SK-N-SH (cell line): ENCODE measurements around the gene USP36. TPM values are rescaled to one million over a fixed set of nuclear protein-coding genes. Genes with fewer than 3 reads are reported as not detected.
A peak's percentile ranks its signal among the peaks of the same experiment; 100 is the strongest.

ENCODE experiments used
- CTCF ChIA-PET: fragments of 300-600, 350-600 bp; formaldehyde crosslinking; extraction: SDS; loops from one replicate; lab custom pipeline; 2021; lab: Yijun Ruan, JAX
- POLR2A ChIA-PET: fragments of 350-600 bp; sonication (Branson Sonifier 250); formaldehyde crosslinking; extraction: SDS; loops from one replicate; lab custom pipeline; 2020; ENCODE audit warnings: antibody characterized with exemption, inconsistent platforms; lab: Yijun Ruan, JAX
- DNase-seq: peaks from one replicate; pipeline ENCODE4 v3.0.0; 2012
- H2AFZ ChIP-seq: fragments of 200-600 bp; sonication (generic); 2 replicates; pipeline ENCODE4 v1.8.1; 2016; ENCODE audit warnings: antibody characterized with exemption, mild to moderate bottlenecking, low read depth
- H3F3A ChIP-seq: fragments of 200-600 bp; sonication (generic); replicated peaks from 2 replicates; pipeline ENCODE3; 2016; ENCODE audit warnings: antibody characterized with exemption, mild to moderate bottlenecking; ENCODE audit not compliant: insufficient read depth
- H3K27ac ChIP-seq, 2 experiments: fragments of 200-500 bp in 1 of 2; fragments of 200-600 bp in 1 of 2; sonication (Bioruptor generic) in 1 of 2; sonication (generic), shearing (Covaris generic) in 1 of 2; 2 replicates each; pipeline versions ENCODE4 v1.5.1 to v1.6.1; 2014 to 2016; ENCODE audit warnings: low read depth in 2 of 2, inconsistent platforms in 1 of 2, low read length in 1 of 2, mild to moderate bottlenecking in 1 of 2, mixed read lengths in 1 of 2
- H3K27me3 ChIP-seq: fragments of 200-600 bp; sonication (generic), shearing (Covaris generic); 2 replicates; pipeline ENCODE4 v1.6.1; 2016; ENCODE audit warnings: mixed run types; ENCODE audit not compliant: insufficient read depth
- H3K36me3 ChIP-seq, 2 experiments: fragments of 200-500 bp in 1 of 2; fragments of 200-600 bp in 1 of 2; sonication (Bioruptor generic) in 1 of 2; sonication (generic) in 1 of 2; replicated peaks in 1 of 2; 2 replicates each; pipeline versions ENCODE3 to v1.5.1; 2014 to 2016; ENCODE audit warnings: low read length in 1 of 2, mild to moderate bottlenecking in 1 of 2; ENCODE audit not compliant: insufficient read depth in 2 of 2, control insufficient read depth in 1 of 2
- H3K4me1 ChIP-seq, 2 experiments: fragments of 200-500 bp in 1 of 2; fragments of 200-600 bp in 1 of 2; sonication (Bioruptor generic) in 1 of 2; sonication (generic), shearing (Covaris generic) in 1 of 2; 2 replicates each; pipeline versions ENCODE4 v1.5.1 to v1.6.1; 2014 to 2016; ENCODE audit warnings: low read depth in 1 of 2, low read length in 1 of 2, mixed run types in 1 of 2; ENCODE audit not compliant: insufficient read depth in 2 of 2, control insufficient read depth in 1 of 2
- H3K4me2 ChIP-seq: fragments of 200-600 bp; sonication (generic), shearing (Covaris generic); 2 replicates; pipeline ENCODE4 v1.6.1; 2017; ENCODE audit warnings: mixed run types
- H3K4me3 ChIP-seq, 2 experiments: fragments of 200-500 bp in 1 of 2; fragments of 200-600 bp in 1 of 2; sonication (Bioruptor generic) in 1 of 2; sonication (generic), shearing (Covaris generic) in 1 of 2; 2 replicates each; pipeline versions ENCODE4 v1.5.1 to v1.8.1; 2014 to 2016; ENCODE audit warnings: low read depth in 2 of 2, inconsistent platforms in 1 of 2, low read length in 1 of 2, mild to moderate bottlenecking in 1 of 2, mixed read lengths in 1 of 2, moderate library complexity in 1 of 2
- H3K79me2 ChIP-seq: fragments of 200-600 bp; sonication (generic); 2 replicates; pipeline ENCODE4 v1.8.1; 2017; ENCODE audit warnings: mild to moderate bottlenecking; ENCODE audit not compliant: insufficient read depth
- H3K9ac ChIP-seq: fragments of 200-600 bp; sonication (generic); 2 replicates; pipeline ENCODE4 v1.6.1; 2017; ENCODE audit warnings: mixed run types
- H3K9me2 ChIP-seq: fragments of 200-600 bp; sonication (generic); 2 replicates; pipeline ENCODE4 v1.6.1; 2017; ENCODE audit warnings: mixed run types
- H3K9me3 ChIP-seq: fragments of 200-600 bp; sonication (generic); 2 replicates; pipeline ENCODE4 v1.6.1; 2017; ENCODE audit warnings: mixed run types, mild to moderate bottlenecking, moderate library complexity
- H4K20me1 ChIP-seq: fragments of 200-600 bp; sonication (generic); 2 replicates; pipeline ENCODE4 v1.6.1; 2017; ENCODE audit warnings: mild to moderate bottlenecking, mixed run types; ENCODE audit not compliant: insufficient read depth
- CTCF ChIP-seq: fragments of 200-600 bp; sonication (generic); IDR thresholded peaks from 2 replicates; pipeline ENCODE4 v1.6.1; 2017; ENCODE audit warnings: antibody characterized with exemption, mild to moderate bottlenecking, moderate library complexity
- EP300 ChIP-seq, 2 experiments: IDR thresholded peaks; 2 replicates each; pipeline versions ENCODE4 v1.4.0 to v1.6.1; 2012; ENCODE audit warnings: borderline replicate concordance in 1 of 2, low read depth in 1 of 2, low read length in 1 of 2
- FOSL2 ChIP-seq: IDR thresholded peaks from 2 replicates; pipeline ENCODE4 v1.4.0; 2012; ENCODE audit warnings: low read depth, mild to moderate bottlenecking, moderate library complexity, borderline replicate concordance
- IRF3 ChIP-seq: fragments of 150-350 bp; IDR thresholded peaks from 2 replicates; pipeline ENCODE4 v1.6.1; 2016; ENCODE audit warnings: mild to moderate bottlenecking, low read depth, low read length
- JUND ChIP-seq: IDR thresholded peaks from 2 replicates; pipeline ENCODE4 v1.4.0; 2012
- MAX ChIP-seq: IDR thresholded peaks from 2 replicates; pipeline ENCODE4 v1.4.0; 2012; ENCODE audit warnings: low read depth
- MXI1 ChIP-seq: IDR thresholded peaks from 2 replicates; pipeline ENCODE4 v1.6.1; 2012; ENCODE audit warnings: mild to moderate bottlenecking, low read depth, low read length, improper control_type of control experiment
- NFIC ChIP-seq: IDR thresholded peaks from 2 replicates; pipeline ENCODE4 v1.4.0; 2012; ENCODE audit warnings: borderline replicate concordance
- NRF1 ChIP-seq: IDR thresholded peaks from 2 replicates; pipeline ENCODE4 v1.6.1; 2012; ENCODE audit warnings: low read depth, mild to moderate bottlenecking, low read length
- RAD21 ChIP-seq: IDR thresholded peaks from 2 replicates; pipeline ENCODE4 v1.6.1; 2012; ENCODE audit warnings: mild to moderate bottlenecking, low read length
- RCOR1 ChIP-seq: fragments of 150-350 bp; IDR thresholded peaks from 2 replicates; pipeline ENCODE4 v1.6.1; 2017; ENCODE audit warnings: antibody characterized with exemption, low read length
- REST ChIP-seq: IDR thresholded peaks from 2 replicates; pipeline ENCODE4 v1.6.1; 2012; ENCODE audit warnings: mild to moderate bottlenecking, low read depth, low read length, moderate library complexity
- RFX5 ChIP-seq: IDR thresholded peaks from 2 replicates; pipeline ENCODE4 v1.6.1; 2012; ENCODE audit warnings: mild to moderate bottlenecking, improper control_type of control experiment, low read length
- SIN3A ChIP-seq: IDR thresholded peaks from 2 replicates; pipeline ENCODE4 v1.6.1; 2012; ENCODE audit warnings: low read depth, mild to moderate bottlenecking, low read length, moderate library complexity, borderline replicate concordance
- SMC3 ChIP-seq: IDR thresholded peaks from 2 replicates; pipeline ENCODE4 v1.6.1; 2012; ENCODE audit warnings: low read depth, low read length, improper control_type of control experiment
- TCF12 ChIP-seq: IDR thresholded peaks from 2 replicates; pipeline ENCODE4 v1.4.0; 2012
- TEAD4 ChIP-seq: IDR thresholded peaks from 2 replicates; pipeline ENCODE4 v1.4.0; 2012; ENCODE audit warnings: mild to moderate bottlenecking, borderline replicate concordance; ENCODE audit not compliant: insufficient read depth
- whole genome bisulfite sequencing: methylation state at CpG from one replicate; pipeline ENCODE4 v1.1.6; 2017; ENCODE audit warnings: low lambda C conversion rate; 5-methylcytosine and 5-hydroxymethylcytosine counted together
- polyA plus RNA-seq, 3 experiments: library from polyadenylated mRNA; depleted of rRNA; stranded (reverse); fragments of >200 nt; gene quantifications; 2 replicates each; pipeline ENCODE4 v1.2.3, GENCODE V29; 2012
- TF ChIP-seq, protein P1 (sequence below): fragments of 150-350 bp; IDR thresholded peaks from 2 replicates; pipeline ENCODE4 v1.6.1; 2017; ENCODE audit warnings: antibody characterized with exemption, low read length, low read depth, borderline replicate concordance

Gene USP36
- polyA plus RNA-seq, 1 of the 3 experiments (the other 2 are of a cell fraction) = 34.6 TPM

DNA sequence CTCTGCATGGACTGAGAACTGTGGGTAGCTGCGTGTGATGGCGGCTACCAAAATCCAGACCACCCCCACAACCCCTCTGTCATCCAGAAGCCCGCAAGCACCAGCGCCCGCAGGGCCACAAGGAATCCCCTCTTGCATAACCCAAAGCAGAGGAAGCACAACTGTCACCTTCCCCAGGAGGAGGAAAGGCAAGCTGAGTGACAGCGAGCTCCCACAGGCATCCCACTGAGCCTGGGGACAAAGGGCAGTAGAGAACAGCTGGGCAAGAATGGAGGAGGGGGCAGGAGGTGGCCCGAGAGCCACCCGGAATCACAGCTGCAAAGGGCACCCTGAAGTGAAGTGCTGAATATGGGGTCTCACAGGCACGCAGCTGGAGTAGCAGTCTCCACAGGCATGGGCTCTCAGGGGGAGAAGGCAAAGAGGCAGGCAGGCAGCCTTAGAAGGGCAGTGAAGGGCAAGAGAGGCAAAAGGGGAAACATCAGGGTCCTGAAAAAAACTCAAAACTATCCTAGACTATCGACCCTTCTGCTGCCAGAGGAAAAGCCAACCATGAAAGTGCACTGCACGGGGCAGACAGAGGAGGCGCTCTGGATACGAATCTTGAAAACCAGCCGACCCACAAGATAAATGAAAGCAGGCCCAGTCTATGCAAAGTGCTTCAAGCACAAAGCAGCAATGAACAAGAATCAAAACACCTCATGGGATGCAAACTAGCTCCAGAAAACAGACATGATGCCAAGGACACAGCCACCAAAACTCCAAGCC is 17.1 kb downstream of the USP36 start:
- Histone ChIP-seq H4K20me1 (peaks cover 18% of the 10 kb centered on the region; the same call in 1 of the 2 replicates), H3K27ac (peak overlapping the region; percentile 71 to 82), H3K36me3 (peaks cover 54 to 76% of the 10 kb centered on the region in 2 experiments), H3K79me2 (peaks cover 48% of the 10 kb centered on the region), H3K9me2 (no peaks in the 10 kb centered on the region), H2AFZ (no peak overlapping the region), H3K4me1 (peaks cover 22 to 23% of the 10 kb centered on the region in 2 experiments; a peak in 3 of 4 replicates), H3K9me3 (no peaks in the 10 kb centered on the region), H3K4me2 (peak overlapping the region; percentile 18; the same call in 1 of the 2 replicates), H3F3A (peaks cover 26% of the 10 kb centered on the region)
- no peak for DNase-seq
- CTCF ChIA-PET = interaction anchor here (0.9 to 2.3 kb wide), 7 partner anchors 10 to 326 kb away, joined by 3 to 9 read pairs (median 4); no protein-coding TSS in a partner anchor
- 89% methylated on average over 14 of the region's 14 CpGs for WGBS
- TF ChIP-seq MXI1 (no peak), CTCF (peak; percentile 57)
- TF ChIP-seq, all 33 proteins: peak for 1
- no peak overlapping the region for H3K4me3 ChIP-seq
- H3K9ac ChIP-seq = no peak overlapping the region
- H3K27me3 ChIP-seq = no peaks in the 10 kb centered on the region
- POLR2A ChIA-PET = no interaction called here

GRCh38 chr17:78822552-78822951 is 18.1 kb downstream of the USP36 start:
- POLR2A ChIA-PET = no interaction called here
- no peak overlapping the region; the same call in 1 of the 2 replicates for H3K9ac ChIP-seq
- TF ChIP-seq JUND = peak; percentile 80
- TF ChIP-seq SMC3 = no peak
- peak; percentile 92 for TF ChIP-seq FOSL2
- peak; percentile 95 for TF ChIP-seq TCF12
- TF ChIP-seq NFIC = peak; percentile 78
- peak; percentile 41; the same call in 1 of the 2 replicates for TF ChIP-seq REST
- peak; percentile 25 to 44; a peak in 1 of 4 replicates for TF ChIP-seq EP300 (IDR thresholded peaks at IDR 0.05; ENCODE audit: borderline replicate concordance in 1 of 2, low read depth in 1 of 2, low read length in 1 of 2)
- TF ChIP-seq, protein P1, sequence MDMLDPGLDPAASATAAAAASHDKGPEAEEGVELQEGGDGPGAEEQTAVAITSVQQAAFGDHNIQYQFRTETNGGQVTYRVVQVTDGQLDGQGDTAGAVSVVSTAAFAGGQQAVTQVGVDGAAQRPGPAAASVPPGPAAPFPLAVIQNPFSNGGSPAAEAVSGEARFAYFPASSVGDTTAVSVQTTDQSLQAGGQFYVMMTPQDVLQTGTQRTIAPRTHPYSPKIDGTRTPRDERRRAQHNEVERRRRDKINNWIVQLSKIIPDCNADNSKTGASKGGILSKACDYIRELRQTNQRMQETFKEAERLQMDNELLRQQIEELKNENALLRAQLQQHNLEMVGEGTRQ = no peak
- no peak for TF ChIP-seq IRF3
- TF ChIP-seq RAD21 = no peak
- peak; percentile 62 for TF ChIP-seq NRF1
- no peak for TF ChIP-seq RFX5
- no peak for TF ChIP-seq TEAD4
- 0 out of 2 replicates have a peak, but pooled peaks have one; percentile 34 for TF ChIP-seq SIN3A
- TF ChIP-seq RCOR1 = peak; percentile 45; the same call in 1 of the 2 replicates
- peak; percentile 81 for TF ChIP-seq MAX

More at GRCh38 chr17:78822552-78822951, 18.1 kb downstream of the USP36 start:
- H3K27ac ChIP-seq = peak overlapping the region; percentile 71 to 82
- H3F3A ChIP-seq = peaks cover 26% of the 10 kb centered on the region
- peak; percentile 69 for DNase-seq
- H2AFZ ChIP-seq = no peak overlapping the region
- H3K27me3 ChIP-seq = no peaks in the 10 kb centered on the region
- H3K9me2 ChIP-seq = no peaks in the 10 kb centered on the region
- H3K36me3 ChIP-seq = peaks cover 54 to 75% of the 10 kb centered on the region in 2 experiments
- H3K4me3 ChIP-seq = no peak overlapping the region
- WGBS = 40% methylated on average over 11 of the region's 14 CpGs
- H3K9me3 ChIP-seq = no peaks in the 10 kb centered on the region
- H3K4me2 ChIP-seq = peak overlapping the region; percentile 18; the same call in 1 of the 2 replicates
- H3K79me2 ChIP-seq = peaks cover 41% of the 10 kb centered on the region
- peaks cover 22 to 23% of the 10 kb centered on the region in 2 experiments; a peak in 3 of 4 replicates for H3K4me1 ChIP-seq
- CTCF ChIA-PET = interaction anchor here (0.6 to 2.3 kb wide), 9 partner anchors 11 to 326 kb away, joined by 3 to 9 read pairs (median 3); partner anchors contain the start of gene USP36
- H4K20me1 ChIP-seq = peaks cover 12% of the 10 kb centered on the region; the same call in 1 of the 2 replicates
